ENCODE results near the gene RAB38.

DNA sequence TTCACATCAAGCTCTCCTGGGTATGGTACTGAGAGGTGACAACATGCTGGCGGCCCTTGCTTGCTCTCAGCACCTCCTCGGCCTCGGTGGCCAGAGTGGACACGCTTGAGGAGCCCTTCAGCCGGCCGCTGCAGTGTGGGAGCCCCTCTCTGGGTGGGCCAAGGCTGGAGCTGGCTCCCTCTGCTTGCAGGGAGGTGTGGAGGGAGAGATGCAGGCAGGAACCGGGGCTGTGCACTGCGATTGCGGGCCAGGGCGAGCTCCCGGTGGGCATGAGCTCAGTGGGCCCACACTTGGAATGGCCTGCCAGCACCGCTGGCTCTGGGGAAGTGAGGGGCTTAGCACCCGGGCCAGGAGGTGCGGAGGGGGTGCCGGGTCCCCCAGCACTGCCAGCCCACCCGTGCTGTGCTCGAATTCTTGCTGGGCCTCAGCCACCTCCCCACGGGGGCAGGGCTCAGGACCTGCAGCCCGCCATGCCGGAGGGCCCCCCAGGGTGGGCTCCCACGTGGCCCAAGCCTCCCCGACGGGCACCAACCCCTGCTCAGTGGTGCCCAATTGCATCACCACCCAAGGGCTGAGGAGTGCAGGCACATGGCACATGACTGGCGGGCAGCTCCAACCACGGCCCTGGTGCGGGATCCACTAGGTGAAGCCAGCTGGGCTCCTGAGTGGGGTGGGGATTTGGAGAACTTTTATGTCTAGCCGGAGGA is 106.2 kb downstream of the RAB38 start:
- no peak for TF ChIP-seq CTCF (conservative IDR thresholded peaks at IDR 0.05)
- no peak for TF ChIP-seq ZFX (IDR thresholded peaks at IDR 0.05)

Data from C4-2B (cell line).